ENCODE data around the gene TMEM9.

Gene TMEM9

DNA sequence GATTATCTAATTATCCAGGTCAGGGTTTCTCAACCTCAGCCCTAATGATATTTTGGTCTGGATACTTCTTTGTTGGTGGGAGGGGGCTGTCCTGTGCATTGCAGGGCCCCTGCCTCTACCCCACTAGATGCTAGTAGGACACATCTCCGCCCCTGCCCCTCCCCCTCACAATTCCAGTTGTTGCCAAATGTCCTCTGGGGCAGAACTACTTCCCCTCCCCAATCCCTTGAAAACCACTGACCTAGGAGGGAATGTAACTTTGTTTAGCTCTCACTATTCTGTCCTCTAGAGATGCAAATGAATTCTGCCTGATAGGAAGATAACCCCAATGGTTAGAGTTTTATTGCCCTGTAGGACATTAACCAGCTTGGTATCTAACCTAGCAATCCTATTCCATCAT is 50.1 kb downstream of the TMEM9 start:
- DNase-seq (ENCODE audit: low read depth) = no peak

DNA sequence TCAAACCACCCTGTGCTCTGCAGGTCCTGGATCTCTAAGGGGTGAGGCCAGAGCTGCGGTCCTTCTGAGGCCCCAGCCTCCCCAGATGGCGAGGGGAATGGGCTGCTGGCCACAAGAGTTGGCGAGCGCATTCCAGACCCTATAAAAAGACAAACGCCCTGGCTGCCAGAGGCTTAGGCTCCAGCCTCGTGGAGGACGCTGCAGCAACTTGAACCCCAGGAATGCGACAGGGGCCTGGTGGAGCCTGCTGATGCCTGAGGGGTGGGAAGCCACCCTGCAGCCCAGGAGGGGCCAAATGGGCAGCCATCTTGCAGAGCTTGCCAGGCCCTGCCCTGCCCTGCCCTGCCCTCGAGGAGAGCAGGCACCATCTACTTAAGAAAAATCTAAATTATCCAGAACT is 50.6 kb downstream of the TMEM9 start:
- no peak for DNase-seq (ENCODE audit: low read depth)

GRCh38 chr1:201100169-201100930 is 53.9 kb downstream of the TMEM9 start:
- no peak for DNase-seq (ENCODE audit: low read depth)

- DNase-seq (ENCODE audit: low read depth) = no peak
These were observed 55.1 kb downstream of the TMEM9 start for GRCh38 chr1:201098992-201099677.

DNA sequence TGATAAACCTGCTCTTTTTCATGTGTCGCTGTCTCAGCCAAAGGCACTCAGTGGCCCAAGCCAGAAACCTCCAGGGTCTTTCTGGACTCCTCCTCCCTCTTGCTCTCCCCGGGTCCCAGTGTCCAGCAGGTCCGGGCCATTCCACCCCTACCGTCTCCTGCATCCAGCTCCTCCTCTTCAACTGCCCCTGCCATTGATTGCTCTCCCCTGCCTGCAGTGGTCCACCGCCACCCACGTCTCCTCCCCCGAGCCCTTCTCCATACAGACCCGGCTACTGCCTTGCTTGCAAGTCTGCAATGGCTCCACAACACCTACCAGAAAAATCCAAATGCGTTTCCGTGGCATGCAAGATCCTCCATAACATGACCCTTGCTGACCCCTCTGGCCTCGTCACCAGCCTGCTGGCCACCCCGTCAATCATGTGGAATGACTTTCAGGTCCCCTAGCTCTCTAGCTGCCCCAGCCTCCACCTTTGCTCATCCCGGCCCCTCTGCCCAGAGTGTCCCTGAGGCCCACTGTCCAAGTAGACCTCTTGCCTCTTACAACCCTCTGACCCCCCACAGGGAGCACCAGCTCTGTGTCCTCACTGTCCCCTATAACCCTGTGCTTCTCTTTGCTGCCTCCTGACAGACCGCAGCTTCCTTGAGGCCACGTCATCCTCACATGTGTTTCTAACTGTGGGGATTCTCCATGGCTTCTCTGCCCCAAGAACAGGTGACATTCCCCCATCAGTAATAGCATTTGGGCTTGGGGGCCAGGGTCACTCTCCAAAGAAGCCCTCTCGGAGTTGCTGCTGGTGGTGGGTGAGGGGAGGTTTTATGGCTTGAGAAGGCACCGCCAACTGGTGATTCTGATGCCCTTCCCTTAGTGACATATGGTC is 57.1 kb downstream of the TMEM9 start:
- DNase-seq (ENCODE audit: low read depth) = no peak

- DNase-seq (ENCODE audit: low read depth) = no peak
These were observed 58.2 kb downstream of the TMEM9 start for GRCh38 chr1:201096041-201096461.

DNA sequence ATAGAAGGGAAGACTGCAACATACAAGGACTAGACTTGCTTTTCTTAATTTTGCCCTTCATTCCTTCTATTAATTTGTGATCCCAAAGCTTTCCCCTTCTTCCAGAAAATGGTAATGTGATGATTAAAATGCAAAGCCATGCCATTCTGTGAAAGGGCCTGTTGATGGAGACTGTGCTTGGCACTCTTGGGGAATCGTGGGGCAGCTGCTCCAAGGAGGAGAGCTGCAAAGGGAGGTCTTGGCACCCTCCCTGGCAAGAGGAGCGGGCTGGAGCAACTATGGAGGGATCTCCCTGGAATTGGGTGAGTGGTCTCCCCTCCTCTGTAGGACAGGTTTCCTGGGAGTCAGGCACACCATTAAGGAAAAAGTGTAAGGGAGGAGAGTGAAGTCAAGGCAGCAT is 58.7 kb downstream of the TMEM9 start:
- DNase-seq (ENCODE audit: low read depth) = no peak

GRCh38 chr1:201094832-201095231 is 59.4 kb downstream of the TMEM9 start:
- no peak for DNase-seq (ENCODE audit: low read depth)

- DNase-seq (ENCODE audit: low read depth) = no peak
These were observed 60.3 kb downstream of the TMEM9 start for GRCh38 chr1:201093962-201094361.

- no peak for DNase-seq (ENCODE audit: low read depth)
These were observed 60.7 kb downstream of the TMEM9 start for GRCh38 chr1:201093561-201093960.

GRCh38 chr1:201092738-201093137 is 61.5 kb downstream of the TMEM9 start:
- no peak for DNase-seq (ENCODE audit: low read depth)

- DNase-seq (ENCODE audit: low read depth) = no peak
These were observed 63.0 kb downstream of the TMEM9 start for GRCh38 chr1:201091256-201091655.

DNA sequence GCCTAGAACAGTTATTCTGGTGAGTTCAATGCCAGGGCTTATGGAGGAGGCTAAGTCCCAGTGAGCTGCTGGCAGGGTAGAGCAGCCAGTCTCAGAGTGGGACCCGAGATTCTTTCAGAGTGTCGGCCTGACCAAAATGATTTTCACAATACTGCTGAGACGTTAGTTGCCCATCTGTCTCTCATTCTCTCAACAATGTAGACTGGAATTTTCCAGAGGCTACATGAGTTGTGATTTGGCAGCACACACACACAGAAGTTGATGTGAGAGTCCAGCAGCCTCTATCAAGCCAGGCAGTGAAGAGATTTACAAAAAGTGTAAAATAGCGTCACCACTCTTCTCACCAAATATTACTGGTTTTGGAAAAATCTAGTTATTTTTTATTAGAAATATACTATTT is 63.7 kb downstream of the TMEM9 start:
- no peak for DNase-seq (ENCODE audit: low read depth)

DNA sequence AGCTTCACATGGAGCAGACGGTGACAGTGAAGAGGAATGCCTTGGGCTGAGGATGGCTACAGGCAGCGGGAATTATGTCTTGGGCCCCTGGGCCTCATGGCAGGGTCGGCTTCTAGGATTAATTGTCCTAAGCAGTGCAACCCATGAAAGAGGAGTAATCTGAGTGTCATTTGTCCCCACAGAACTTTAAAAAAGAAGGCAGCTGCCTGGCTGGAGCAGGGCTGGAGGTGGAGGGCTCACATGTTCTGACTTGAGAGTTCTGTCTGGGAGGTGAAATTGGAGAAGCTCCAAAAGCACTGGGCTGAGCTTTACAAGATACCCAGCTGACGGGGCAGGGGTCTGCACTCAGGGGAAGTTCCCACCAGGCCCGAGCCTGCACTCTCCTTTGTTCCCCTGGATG is 64.7 kb downstream of the TMEM9 start:
- DNase-seq (ENCODE audit: low read depth) = no peak

DNA sequence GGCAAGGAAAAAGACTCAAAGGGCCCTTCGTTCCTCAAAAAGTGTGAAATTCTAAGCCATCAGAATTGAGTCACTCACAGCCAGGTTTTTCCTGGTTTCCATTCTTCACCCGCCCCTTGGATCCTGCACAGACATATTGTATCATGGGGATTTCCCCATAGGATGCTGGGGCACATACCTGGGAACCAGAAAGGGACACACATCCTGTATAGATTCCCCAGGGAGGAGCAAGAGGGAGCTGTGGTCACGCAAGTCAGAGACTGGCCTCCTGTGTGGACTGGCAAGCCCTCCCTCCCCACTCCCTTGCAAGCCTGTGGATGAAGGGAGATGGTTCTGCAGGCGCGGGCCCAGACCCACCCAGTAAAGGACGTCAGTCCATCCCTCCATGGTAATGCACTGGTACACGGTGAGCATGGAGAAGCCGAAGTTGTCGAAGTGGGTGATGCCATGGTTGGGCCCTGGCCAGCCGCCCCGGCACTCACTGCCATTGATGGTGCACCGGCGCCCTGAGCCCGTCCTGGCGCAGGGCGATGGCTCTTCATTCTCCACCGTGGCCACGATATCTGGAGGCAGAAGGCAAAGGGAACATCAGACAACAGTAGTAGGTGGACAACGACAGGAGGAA is 65.3 kb downstream of the TMEM9 start:
- DNase-seq (ENCODE audit: low read depth) = no peak

DNA sequence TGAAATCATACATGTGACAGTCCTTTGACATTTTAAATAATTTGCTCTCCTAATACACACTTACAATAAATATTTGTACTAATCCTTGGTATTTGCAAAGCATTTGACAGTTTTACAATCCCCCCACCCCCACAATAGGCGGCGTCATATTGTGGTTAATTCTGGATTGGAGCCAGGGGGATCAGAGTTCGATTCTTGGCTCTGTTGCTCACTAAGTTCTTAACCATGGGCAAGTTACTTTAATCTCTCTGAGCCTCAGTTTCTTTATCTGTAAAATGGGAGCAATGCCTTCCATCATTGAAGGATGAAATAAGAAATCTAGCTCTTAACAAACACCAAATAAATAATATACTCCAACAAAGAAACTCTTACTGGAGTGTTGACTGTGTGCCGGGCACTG is 65.9 kb downstream of the TMEM9 start:
- no peak for DNase-seq (ENCODE audit: low read depth)

DNA sequence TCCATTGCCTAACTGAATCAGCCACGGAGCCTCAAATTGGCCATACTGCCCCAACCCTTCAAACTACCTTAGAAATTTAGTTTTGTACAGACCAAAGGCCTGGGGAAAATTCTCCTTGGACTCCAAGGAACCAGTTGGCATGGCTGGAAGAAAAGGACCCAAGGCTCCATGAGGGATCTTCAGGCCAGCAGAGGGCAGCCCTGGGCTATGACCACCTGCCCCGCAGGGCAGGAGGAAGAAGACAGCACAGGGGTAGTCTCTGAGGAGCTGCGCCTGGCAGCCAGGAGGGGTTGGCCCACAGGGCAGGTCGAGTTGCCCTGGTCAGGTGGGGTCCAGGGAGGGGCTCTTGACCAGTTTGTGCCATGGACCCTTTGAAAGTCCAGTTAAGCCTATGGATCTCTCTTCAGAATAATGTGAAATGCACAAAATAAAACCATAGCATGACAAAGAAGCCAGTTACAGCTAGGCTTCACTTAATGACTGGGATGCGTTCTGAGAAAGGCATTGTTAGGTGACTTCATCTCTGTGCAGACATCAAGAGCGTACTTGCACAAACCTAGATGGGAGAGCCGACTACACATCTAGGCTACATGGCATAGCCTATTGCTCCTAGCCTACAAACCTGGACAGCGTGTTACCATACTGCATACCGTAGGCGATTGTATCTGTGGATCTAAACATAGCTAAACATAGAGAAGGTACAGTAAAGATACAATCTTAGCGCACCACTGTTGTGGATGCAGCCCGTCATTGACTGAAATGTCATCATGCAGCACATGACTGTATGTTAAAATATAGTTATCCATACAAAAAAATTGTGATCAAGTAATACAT is 68.2 kb downstream of the TMEM9 start:
- DNase-seq (ENCODE audit: low read depth) = no peak
